Motor neuron (in vitro differentiated cells): ENCODE data around the gene HECTD4. TPM values are rescaled to one million over a fixed set of nuclear protein-coding genes. Genes with fewer than 3 reads are reported as not detected.
"Not testable (repeated sequence)": the region's sequence is repeated elsewhere in the genome, so short reads cannot be mapped to it uniquely, and the experiment has no call there.

ENCODE experiments used
- ATAC-seq, 8 experiments: fragments of 200-7000 bp; cut with Tn5 transposase; replicated peaks in 6 of 8; 2 replicates each; pipeline ENCODE4 v1.8.0; 2021; ENCODE audit warnings: mild to moderate bottlenecking in 8 of 8, moderate library complexity in 8 of 8
- H3K27ac ChIP-seq, 2 donors: fragments of 250-450 bp; sonication (Bioruptor Pico); 2 replicates each; pipeline ENCODE4 v1.9.0; 2021; ENCODE audit warnings: antibody characterized with exemption in 2 of 2, mild to moderate bottlenecking in 2 of 2, moderate library complexity in 1 of 2
- H3K4me1 ChIP-seq, 2 donors: fragments of 250-450 bp; sonication (Bioruptor Pico); replicated peaks in 1 of 2; 2 replicates each; pipeline ENCODE4 v1.6.1; 2021; ENCODE audit warnings: antibody characterized with exemption in 2 of 2, mild to moderate bottlenecking in 2 of 2, moderate library complexity in 1 of 2
- H3K4me3 ChIP-seq, 5 donors: fragments of 250-450 bp; sonication (Bioruptor Pico); 2 replicates each; pipeline ENCODE4 v1.9.0; 2021; ENCODE audit warnings: antibody characterized with exemption in 5 of 5, mild to moderate bottlenecking in 5 of 5, moderate library complexity in 4 of 5
- WGBS, 10 experiments: fragments of 450-650 bp; shearing (Covaris generic); methylation state at CpG; one replicate each; pipeline ENCODE4 v1.0.0; 2022; 5-methylcytosine and 5-hydroxymethylcytosine counted together
- in situ Hi-C, 9 experiments: fragments of 400-800 bp; cut with MboI; loops; one replicate each; pipeline ENCODE4 v1.15.0; 2021; ENCODE audit warnings: low sequenced_read_pairs in 9 of 9, low pct_unique_long_range_greater_than_20kb in 2 of 9; ENCODE audit not compliant: unreplicated experiment in 9 of 9
- total RNA-seq, 8 experiments: library from RNA; unstranded; fragments of 300-600 nt; gene quantifications; 2 replicates each; pipeline versions ENCODE4 v1.2.3 to v1.2.4, GENCODE V29; 2022

The HECTD4 gene
- total RNA-seq, 8 experiments from 2014 or later = 15.2 to 80.4 (median 40.3) TPM

GRCh38 chr12:112233242-112233641 lies 149.0 kb downstream of the HECTD4 start:
- ATAC-seq = no peak
- Histone ChIP-seq H3K27ac (no peak overlapping the region), H3K4me3 (no peak overlapping the region), H3K4me1 (no peaks in the 10 kb centered on the region)
- in situ Hi-C loops = loop anchor here in 2 of 9 experiments (25.0 kb wide), 2 partner anchors 171 to 196 kb away; no protein-coding TSS in a partner anchor
- WGBS, 10 experiments = 67 to 100% (median 99%) methylated on average over 1 to 4 of the region's 4 CpGs; no CpG with 5 or more reads in 2 of the 10 experiments

GRCh38 chr12:112230136-112230535 lies 152.1 kb downstream of the HECTD4 start:
- in situ Hi-C loops = loop anchor here in 2 of 9 experiments (25.0 kb wide), 2 partner anchors 168 to 193 kb away; no protein-coding TSS in a partner anchor
- Histone ChIP-seq H3K4me1 (no peaks in the 10 kb centered on the region), H3K27ac (no peak overlapping the region), H3K4me3 (no peak overlapping the region)
- WGBS, 10 experiments = 64 to 100% (median 91%) methylated on average over 1 to 4 of the region's 4 CpGs; no CpG with 5 or more reads in 2 of the 10 experiments
- ATAC-seq = no peak

- in situ Hi-C loops = loop anchor here in 2 of 9 experiments (25.0 kb wide), 2 partner anchors 164 to 189 kb away; no protein-coding TSS in a partner anchor
- no peak overlapping the region for H3K4me3 ChIP-seq
- WGBS, 10 experiments = 86 to 100% (median 93%) methylated on average over 1 to 3 of the region's 3 CpGs; no CpG with 5 or more reads in 5 of the 10 experiments
These were observed 155.5 kb downstream of the HECTD4 start for GRCh38 chr12:112226768-112227167.

GRCh38 chr12:112220628-112221027 lies 161.6 kb downstream of the HECTD4 start:
- in situ Hi-C loops, H3K4me1 ChIP-seq, ATAC-seq, H3K27ac ChIP-seq, H3K4me3 ChIP-seq: not testable (repeated sequence)
- WGBS, 10 experiments = 69 to 100% (median 93%) methylated on average over 1 to 6 of the region's 7 CpGs; no CpG with 5 or more reads in 1 of the 10 experiments

More at GRCh38 chr12:112226768-112227167, 155.5 kb downstream of the HECTD4 start:
- ATAC-seq = no peak
- Histone ChIP-seq H3K27ac (no peak overlapping the region), H3K4me1 (no peaks in the 10 kb centered on the region)

- no peak overlapping the region for H3K27ac ChIP-seq
- WGBS, 10 experiments = 40 to 100% (median 90%) methylated on average over 1 to 9 of the region's 11 CpGs
- no peak overlapping the region for H3K4me3 ChIP-seq
- H3K4me1 ChIP-seq = no peaks in the 10 kb centered on the region
- in situ Hi-C loops = no loop called here
- no peak for ATAC-seq
These were observed 163.0 kb downstream of the HECTD4 start for GRCh38 chr12:112219195-112219594.

- WGBS, 10 experiments = 17 to 100% (median 94%) methylated on average over 1 to 3 of the region's 3 CpGs; no CpG with 5 or more reads in 2 of the 10 experiments
- in situ Hi-C loops = no loop called here
- Histone ChIP-seq H3K27ac (no peak overlapping the region), H3K4me1 (no peaks in the 10 kb centered on the region), H3K4me3 (no peak overlapping the region)
- ATAC-seq = no peak
These were observed 164.1 kb downstream of the HECTD4 start for GRCh38 chr12:112218150-112218549.

- H3K4me3 ChIP-seq = no peak overlapping the region
- ATAC-seq = no peak
- in situ Hi-C loops = no loop called here
- no peaks in the 10 kb centered on the region for H3K4me1 ChIP-seq
- H3K27ac ChIP-seq = no peak overlapping the region
These were observed 164.6 kb downstream of the HECTD4 start for GRCh38 chr12:112217647-112218046.

- ATAC-seq = no peak
- in situ Hi-C loops = no loop called here
- Histone ChIP-seq H3K4me3 (no peak overlapping the region), H3K27ac (no peak overlapping the region), H3K4me1 (no peaks in the 10 kb centered on the region)
- 70 to 100% (median 94%) methylated on average over 1 to 7 of the region's 7 CpGs; no CpG with 5 or more reads in 2 of the 10 experiments for WGBS, 10 experiments
These were observed 166.0 kb downstream of the HECTD4 start for GRCh38 chr12:112216223-112216622.

- 56 to 100% (median 83%) methylated on average over 1 to 4 of the region's 4 CpGs; no CpG with 5 or more reads in 4 of the 10 experiments for WGBS, 10 experiments
- in situ Hi-C loops = no loop called here
- ATAC-seq = no peak
- no peaks in the 10 kb centered on the region for H3K4me1 ChIP-seq
- no peak overlapping the region for H3K27ac ChIP-seq
- no peak overlapping the region for H3K4me3 ChIP-seq
These were observed 168.2 kb downstream of the HECTD4 start for GRCh38 chr12:112214064-112214463.

GRCh38 chr12:112208301-112208910 lies 173.8 kb downstream of the HECTD4 start:
- in situ Hi-C loops = no loop called here
- H3K4me1 ChIP-seq = no peaks in the 10 kb centered on the region
- no peak overlapping the region for H3K4me3 ChIP-seq
- H3K27ac ChIP-seq = no peak overlapping the region
- peak in 2 of 8 experiments; percentile 59 to 77 for ATAC-seq
- 86 to 100% (median 93%) methylated on average over 1 to 7 of the region's 7 CpGs; no CpG with 5 or more reads in 3 of the 10 experiments for WGBS, 10 experiments

GRCh38 chr12:112207397-112207924 lies 174.8 kb downstream of the HECTD4 start:
- WGBS, 10 experiments = 92 to 100% (median 99%) methylated on average over 1 to 4 of the region's 4 CpGs; no CpG with 5 or more reads in 2 of the 10 experiments
- no peak overlapping the region for H3K4me3 ChIP-seq
- H3K27ac ChIP-seq = no peak overlapping the region
- peak in 1 of 8 experiments; percentile 8 for ATAC-seq
- H3K4me1 ChIP-seq = no peaks in the 10 kb centered on the region
- in situ Hi-C loops = no loop called here

- in situ Hi-C loops = no loop called here
- Histone ChIP-seq H3K4me3 (no peak overlapping the region), H3K27ac (no peak overlapping the region), H3K4me1 (no peaks in the 10 kb centered on the region)
- peak in 1 of 8 experiments; percentile 92 for ATAC-seq
- WGBS, 10 experiments = 98 to 100% (median 100%) methylated on average over 1 to 7 of the region's 7 CpGs; no CpG with 5 or more reads in 6 of the 10 experiments
These were observed 175.3 kb downstream of the HECTD4 start for GRCh38 chr12:112206944-112207343.

GRCh38 chr12:112199136-112199535 lies 183.1 kb downstream of the HECTD4 start:
- ATAC-seq = no peak
- in situ Hi-C loops = no loop called here
- Histone ChIP-seq H3K4me3 (no peak overlapping the region), H3K27ac (no peak overlapping the region), H3K4me1 (no peaks in the 10 kb centered on the region)
- 43 to 100% (median 93%) methylated on average over 1 to 3 of the region's 4 CpGs; no CpG with 5 or more reads in 3 of the 10 experiments for WGBS, 10 experiments
